ENCODE data around the gene CDH8.
"Not testable (repeated sequence)": the region's sequence is repeated elsewhere in the genome, so short reads cannot be mapped to it uniquely, and the experiment has no call there.

The CDH8 gene

DNA sequence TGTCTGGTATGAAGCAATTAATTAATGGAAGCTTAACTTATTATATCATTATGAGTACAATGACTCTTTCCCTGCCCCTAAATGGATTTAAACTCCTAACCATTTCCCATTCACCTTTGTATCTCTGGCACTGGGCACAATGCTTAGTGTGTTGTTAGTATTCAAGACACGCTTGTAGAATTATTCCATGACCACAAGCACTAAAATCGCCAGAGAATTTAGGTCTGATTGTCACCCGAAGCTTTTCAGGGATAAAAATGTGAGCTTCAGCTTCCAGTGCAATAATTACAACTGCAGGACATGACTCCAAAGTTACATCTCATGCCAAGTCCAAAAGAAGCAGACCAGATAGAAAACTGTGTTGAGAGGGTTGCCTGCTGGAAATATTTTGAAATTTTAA is 101.6 kb downstream of the CDH8 start:
- DNase-seq (ENCODE audit: low read depth in 2 of 2) = no peak

DNA sequence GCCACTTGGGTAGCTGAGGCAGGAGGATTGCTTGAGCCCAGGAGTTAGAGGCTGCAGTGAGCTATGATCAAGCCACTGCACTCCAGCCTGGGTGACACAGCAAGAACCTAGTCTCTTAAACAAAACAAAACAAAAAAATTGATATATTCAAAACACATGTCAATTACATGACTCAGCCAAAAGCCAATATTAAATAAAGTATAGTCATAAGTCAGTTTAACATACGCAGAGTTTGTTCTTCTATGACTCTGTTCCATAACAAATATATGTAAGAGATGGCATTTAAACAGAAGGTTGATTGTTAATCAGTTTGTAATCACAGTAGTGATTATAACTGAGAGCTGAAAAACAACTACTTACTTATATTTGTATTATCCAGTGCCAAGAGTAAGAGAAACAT is 106.5 kb downstream of the CDH8 start:
- no peak for DNase-seq (ENCODE audit: low read depth in 2 of 2)

DNA sequence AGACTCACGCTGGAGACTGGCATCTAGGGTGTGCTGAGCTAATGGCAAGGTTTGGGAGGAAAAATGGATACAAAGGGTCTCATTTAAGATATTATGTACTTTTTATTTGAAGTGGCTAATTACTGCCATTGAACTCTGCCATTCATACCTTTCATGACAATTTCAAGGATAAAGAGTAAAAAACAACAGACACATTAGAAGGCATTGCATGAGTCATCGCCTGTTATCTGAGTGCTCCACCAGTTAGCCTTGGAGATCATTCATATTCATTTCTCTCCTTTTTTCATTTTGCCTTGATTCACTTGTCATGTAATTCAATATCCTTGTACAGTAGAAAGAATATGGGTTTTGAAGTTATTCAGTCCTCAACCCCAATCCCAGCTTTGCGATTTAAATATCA is 109.5 kb downstream of the CDH8 start:
- no peak for DNase-seq (ENCODE audit: low read depth in 2 of 2)

DNA sequence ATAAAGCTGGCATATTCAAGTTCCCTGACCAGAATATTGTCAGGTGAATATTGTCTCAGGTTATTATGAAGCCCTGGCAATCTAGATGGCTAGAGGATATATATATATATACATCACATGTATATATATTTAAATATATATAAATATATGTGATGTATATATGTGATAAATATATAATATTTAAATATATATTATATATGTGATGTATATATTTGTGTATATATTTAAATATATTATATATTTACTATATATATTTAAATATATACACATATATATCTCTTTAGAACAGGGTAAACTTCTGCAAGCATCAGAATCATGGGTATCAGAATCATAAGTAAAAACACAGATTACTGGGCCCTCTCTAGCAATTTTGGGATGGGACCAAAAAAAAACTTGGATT is 112.6 kb downstream of the CDH8 start:
- DNase-seq (ENCODE audit: low read depth in 2 of 2) = no peak

DNA sequence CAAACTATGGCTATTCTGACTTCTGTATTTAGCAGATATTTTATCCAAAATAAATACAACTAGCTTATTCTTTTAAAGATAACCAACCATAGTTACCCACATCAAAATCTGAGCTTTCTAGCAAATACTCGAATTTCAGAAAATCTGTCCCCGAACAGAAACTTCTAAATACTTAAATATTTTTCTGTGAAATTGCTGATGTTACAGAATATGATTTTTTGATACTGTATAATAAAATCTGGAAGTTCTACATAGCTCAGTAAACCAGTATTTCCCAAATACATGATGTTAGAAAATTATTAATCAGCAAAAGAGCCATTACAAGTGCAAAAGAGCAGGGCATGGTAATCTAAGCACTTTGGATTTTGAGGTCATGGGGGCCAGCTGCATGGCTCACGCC is 114.9 kb downstream of the CDH8 start:
- DNase-seq (ENCODE audit: low read depth in 2 of 2) = no peak

DNA sequence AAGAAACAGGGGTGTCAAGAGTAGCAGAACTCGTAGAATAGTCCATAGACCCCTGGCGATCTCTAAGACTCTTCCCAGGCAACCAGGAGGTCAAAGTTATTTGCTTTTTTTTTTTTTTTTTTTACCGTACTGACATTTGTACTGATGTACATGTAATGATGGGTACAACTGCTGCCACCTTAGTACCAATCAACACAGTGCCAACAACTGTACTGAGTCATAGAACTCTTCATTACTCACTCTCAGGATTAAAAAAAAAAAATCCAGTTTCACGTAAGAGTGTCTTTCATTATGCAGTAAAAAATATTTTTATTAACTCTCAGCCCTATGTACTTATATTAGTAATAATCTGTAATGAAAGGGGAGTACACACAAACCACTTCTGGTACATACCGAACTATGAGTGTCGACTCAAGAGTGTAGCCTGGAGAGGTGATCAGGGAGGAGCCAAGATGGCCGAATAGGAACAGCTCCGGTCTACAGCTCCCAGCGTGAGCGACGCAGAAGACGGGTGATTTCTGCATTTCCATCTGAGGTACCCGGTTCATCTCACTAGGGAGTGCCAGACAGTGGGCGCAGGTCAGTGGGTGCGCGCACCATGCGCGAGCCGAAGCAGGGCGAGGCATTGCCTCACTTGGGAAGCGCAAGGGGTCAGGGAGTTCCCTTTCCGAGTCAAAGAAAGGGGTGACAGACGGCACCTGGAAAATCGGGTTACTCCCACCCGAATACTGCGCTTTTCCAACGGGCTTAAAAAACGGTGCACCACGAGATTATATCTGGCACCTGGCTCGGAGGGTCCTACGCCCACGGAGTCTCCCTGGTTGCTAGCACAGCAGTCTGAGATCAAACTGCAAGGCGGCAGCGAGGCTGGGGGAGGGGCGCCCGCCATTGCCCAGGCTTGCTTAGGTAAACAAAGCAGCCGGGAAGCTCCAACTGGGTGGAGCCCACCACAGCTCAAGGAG is 118.1 kb downstream of the CDH8 start:
- not testable (repeated sequence) for DNase-seq (ENCODE audit: low read depth in 2 of 2)

DNA sequence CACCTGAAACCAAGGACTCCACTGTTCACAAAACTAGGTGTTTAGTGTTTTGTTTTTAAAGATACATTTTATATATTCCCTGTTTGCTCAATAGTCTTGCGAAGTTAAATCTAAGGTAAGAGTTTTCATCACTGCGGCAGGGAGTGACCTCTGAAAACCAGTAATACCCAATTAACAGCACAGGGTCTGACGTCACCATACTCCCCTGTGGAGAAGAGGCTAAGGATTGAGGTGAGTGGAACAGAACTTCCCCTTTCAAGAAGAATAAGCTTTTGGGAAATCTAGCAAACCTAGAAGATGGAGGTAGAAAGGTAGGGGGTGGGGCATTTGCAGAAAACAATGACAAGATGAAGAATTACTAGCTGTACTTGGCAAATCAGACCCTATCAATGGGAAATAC is 120.7 kb downstream of the CDH8 start:
- DNase-seq (ENCODE audit: low read depth in 2 of 2) = no peak

DNA sequence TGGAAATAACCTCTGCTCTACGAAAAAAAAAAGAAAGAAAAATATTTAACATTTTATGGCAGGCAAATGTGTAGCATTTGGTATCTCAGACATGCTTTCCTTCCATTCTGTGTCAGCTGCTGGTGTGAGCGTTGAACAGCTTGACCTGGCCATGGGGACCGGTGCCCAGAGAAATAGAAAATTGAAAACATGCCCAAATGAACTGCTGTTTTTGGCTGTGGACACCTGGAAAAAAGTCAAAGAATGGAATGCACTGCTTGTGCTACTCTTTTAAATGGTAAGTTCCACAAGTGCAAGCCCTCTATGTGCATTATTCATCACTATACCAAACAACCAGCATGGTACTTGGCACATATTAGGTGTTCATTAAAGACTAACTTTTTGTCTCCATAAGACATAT is 127.2 kb downstream of the CDH8 start:
- DNase-seq (ENCODE audit: low read depth in 2 of 2) = no peak

DNA sequence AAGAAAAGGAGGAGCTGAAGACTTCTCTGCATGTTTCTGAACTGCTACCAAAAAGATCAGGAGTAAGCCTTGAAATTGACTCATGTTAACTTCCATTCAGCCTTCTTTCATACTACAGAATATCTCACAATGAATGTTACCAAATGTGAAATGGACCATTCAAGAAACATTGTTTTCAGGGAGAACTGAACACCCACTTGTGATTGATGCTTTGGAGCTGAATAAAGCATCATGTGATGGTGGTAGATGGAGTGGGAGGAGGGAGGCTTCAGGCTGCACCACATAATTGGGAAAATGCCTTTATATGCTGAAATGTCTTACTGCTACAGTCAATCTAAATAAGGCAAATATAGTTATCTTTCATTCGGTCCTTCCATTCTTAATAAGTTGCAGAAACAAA is 127.8 kb downstream of the CDH8 start:
- no peak for DNase-seq (ENCODE audit: low read depth in 2 of 2)

DNA sequence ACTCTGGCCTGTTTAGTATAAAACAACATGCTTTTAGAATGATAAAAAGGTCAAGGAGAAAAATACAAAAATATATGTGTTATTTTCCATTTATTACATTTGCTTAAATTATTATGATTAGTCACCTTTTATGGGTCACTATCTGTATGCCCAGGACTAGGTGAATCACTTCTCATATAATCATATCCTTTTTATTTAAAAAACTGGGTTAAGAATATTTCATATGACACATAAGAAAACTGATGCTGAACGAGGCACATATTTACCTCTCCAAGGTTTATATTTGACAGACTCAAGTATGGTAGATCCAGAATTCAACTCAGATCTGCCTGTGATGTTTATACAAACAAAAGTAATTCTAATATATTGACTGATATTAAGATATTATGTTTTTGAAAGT is 134.5 kb downstream of the CDH8 start:
- DNase-seq (ENCODE audit: low read depth in 2 of 2) = no peak

DNA sequence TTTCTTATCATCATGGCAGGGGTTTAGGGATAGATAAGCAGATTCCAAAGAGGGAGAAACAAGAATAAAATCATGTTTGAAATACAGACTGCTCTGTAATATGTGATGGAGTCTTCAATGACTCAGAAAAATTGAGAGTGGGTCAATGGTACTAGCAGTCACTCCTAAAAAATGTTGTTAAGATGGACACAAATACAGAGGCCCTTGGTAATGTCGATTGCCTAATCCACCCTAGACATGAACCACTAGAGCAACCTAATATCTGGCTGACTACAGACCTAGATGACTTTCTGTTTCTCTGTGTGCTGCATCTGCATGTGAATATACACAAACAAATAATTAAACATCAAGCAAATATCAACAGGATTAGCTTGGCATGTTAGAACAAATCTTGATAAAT is 135.8 kb downstream of the CDH8 start:
- no peak for DNase-seq (ENCODE audit: low read depth in 2 of 2)

DNA sequence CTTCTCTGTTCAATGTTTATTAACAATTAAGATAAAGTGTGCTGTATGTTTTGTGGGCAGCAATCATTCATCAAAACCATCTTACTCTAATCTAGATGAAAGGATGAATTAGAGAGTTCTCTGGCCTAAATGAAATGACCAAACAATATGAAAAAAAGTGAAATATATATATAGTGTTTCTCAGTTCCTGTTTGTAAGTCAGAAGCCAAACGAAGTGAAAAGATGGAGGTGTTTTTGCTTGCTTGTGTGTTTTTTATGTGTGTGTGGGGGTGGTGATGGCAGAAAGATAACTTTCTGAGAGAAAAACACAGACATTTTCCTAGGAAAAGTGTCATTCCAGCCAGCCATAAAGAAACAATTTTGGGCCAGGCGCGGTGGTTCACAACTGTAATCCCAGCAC is 138.6 kb downstream of the CDH8 start:
- no peak for DNase-seq (ENCODE audit: low read depth in 2 of 2)

DNA sequence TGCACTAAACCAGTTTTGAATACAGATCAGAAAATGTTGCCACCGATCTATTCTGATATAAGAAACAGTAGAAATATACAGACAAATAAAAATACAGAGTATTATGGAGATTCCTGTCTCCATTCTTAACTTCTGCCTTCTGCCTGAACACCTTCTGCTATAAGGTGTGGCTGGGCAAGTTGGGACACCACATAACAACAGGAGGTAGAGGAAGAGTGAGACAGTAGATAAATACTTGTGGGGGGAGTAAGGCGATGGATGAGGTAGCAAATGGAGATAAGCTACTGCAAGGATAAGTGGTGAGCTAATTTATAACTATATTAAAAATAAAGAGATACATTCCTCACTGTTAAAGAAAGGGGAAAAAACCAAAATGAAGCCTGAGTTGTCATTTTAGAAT is 143.7 kb downstream of the CDH8 start:
- DNase-seq (ENCODE audit: low read depth in 2 of 2) = no peak

DNA sequence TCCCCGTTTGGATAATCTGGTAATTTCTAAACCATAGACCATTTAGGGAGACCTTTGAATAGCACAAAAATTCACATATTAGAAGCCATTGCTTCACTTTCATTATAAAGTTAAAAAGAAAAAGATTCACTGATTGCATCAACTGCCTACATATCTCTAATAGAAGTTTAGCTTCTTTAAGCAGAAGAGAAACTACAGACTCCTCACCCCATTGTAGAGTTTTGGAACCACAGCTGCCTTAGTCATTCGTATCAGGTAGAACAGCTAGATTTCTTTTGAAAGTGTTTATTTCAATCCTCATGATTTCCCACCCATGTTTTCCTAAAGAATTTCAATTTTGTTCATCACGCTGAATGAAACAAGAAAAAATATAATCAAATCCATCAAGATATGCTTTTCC is 144.8 kb downstream of the CDH8 start:
- DNase-seq (ENCODE audit: low read depth in 2 of 2) = no peak

DNA sequence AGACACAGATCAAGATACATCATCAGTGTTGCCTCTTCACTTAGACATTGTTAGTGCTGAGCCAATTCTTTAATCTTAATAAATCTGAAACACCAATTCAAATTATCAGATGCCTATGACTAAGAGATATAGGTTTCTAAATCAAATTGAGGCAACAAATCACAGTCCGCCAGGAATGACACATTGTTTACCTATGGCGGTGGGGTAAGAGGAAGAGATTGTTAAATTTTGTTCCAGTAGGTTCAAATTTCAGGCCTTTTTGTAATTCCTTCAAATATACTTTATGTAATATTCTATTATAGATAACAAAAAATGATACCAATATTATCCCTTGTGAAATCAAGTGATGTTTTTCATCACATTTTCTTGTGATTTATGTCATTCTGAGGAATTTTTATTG is 145.9 kb downstream of the CDH8 start:
- no peak for DNase-seq (ENCODE audit: low read depth in 2 of 2)

DNA sequence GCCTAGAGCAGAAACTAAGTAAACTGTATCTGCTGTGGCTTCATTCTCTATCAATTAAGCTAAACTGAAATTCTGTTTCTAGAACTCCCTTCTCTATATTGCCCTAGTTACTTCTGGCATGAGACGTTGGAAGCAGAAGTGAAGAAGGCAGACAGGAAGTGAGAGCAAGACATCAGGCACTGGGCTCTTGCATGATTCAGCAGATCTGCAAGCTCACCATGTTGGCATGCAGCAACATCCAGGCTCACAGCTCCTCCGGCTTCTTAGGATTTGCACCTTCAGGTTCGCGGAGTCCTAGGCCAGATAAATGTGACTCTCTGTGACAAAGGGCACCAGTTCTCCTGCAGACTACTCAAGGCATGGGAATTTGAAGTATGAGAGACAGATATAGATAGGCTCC is 148.3 kb downstream of the CDH8 start:
- DNase-seq (ENCODE audit: low read depth in 2 of 2) = no peak

DNA sequence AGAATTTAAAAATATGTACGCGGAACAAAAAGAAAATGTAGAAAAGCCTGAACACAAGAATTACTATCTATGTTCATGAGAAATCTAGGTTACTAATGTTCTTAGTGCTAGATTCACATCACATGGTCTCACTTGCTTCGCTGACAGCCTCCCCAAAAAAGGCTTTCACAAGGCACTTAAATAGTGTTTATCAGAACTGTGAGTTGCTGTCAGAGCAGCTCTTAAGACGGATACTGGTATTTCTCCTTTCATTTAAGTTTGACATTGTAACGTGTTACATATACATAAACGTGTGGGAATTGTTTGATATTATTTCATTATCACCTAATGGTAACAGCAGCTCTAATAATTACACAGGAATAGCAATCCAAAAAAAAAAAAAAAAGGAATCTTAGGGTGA is 150.9 kb downstream of the CDH8 start:
- no peak for DNase-seq (ENCODE audit: low read depth in 2 of 2)

DNA sequence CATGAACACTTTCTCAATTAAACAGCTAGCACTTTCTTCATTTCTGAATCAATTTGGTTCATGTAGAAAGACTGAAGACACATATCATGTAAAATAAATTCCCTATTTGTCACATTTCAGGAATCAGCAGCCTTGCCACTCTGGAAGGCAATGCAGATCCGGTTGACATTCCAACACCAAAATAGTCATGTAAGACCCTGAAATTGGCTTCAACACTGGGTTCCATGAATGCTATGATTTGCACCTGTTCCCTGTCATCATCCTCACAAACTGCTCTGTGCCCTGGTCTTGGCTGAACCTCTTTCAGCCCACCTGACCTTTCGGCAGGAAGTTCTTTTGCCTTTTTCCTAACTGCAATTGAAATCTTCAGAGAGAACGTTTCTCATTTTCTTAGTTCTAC is 156.9 kb downstream of the CDH8 start:
- no peak for DNase-seq (ENCODE audit: low read depth in 2 of 2)

DNA sequence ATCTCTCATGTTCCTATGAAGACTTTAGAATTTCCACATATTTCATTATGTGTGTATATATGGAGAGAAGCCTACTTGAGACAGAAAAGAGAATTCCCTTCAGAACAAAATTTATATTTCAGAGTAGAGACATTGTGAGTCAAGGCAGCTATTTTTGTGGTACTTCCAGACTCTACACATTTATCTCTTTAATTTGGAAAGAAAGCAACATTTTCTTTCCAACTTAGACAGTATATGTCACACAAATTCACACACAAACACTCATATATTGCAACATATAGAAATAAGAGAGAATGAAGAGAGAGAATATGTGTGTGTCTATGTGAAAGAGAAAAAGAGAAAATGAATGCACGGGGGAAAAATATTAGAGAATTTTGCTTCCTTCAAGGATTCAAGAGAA is 158.8 kb downstream of the CDH8 start:
- DNase-seq (ENCODE audit: low read depth in 2 of 2) = no peak

DNA sequence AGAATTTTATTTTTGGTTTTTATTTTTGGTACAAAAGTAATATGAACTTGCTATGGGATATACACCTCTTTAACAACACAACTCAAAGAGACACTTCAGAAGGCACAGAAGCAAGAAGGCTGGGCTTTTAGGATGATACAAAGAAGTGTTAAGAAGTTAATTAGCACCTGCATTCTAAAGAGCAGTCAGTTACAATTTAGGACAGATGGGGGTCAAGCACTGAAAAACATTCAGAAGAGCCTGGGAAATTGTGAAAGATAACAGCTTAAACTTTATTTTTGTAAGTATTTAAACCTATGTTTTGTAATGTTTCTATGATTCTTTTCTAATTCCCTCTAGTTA is 163.5 kb downstream of the CDH8 start:
- no peak for DNase-seq (ENCODE audit: low read depth in 2 of 2)

DNA sequence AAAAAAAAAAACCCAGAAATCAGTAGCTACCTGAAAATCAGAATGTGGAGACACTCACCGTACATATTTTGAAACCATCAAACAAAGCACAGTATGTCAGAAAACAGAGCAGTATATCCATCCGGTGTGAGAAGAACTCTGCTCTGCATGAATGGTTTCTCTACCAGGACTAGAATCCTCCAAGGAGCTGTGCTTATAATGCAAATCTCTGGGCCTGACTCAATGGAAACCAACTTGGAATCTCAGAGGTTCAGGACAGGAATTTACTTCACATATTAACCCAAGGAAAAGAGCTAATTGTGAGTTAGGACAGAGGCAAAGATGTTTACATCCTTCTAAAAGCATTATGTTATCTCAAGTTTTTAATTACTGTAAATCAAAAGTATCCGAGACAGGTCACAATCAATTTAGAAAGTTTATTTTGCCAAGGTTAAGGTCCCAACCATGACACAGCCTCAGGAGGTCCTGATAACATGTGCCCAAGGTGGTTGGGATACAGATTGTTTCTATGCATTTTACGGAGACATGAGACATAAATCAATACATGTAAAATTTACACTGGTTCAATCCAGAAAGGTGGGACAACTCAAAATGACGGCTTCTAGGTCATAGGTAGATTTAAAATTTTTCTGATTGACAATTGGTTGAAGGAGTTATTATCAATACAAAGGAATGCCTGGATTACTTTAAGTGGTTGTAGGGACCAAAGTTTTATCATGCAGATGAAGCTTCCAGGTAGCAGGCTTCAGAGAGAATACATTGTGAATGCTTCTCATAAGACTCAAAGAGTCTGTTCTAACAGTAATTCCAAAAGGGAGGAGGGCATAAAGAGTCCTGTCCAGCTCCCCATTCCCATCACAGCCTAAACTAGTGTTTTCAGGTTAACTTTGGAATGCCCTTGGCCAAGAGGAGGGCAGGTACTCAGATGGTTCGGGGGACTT is 164.1 kb downstream of the CDH8 start:
- DNase-seq (ENCODE audit: low read depth in 2 of 2) = no peak

DNA sequence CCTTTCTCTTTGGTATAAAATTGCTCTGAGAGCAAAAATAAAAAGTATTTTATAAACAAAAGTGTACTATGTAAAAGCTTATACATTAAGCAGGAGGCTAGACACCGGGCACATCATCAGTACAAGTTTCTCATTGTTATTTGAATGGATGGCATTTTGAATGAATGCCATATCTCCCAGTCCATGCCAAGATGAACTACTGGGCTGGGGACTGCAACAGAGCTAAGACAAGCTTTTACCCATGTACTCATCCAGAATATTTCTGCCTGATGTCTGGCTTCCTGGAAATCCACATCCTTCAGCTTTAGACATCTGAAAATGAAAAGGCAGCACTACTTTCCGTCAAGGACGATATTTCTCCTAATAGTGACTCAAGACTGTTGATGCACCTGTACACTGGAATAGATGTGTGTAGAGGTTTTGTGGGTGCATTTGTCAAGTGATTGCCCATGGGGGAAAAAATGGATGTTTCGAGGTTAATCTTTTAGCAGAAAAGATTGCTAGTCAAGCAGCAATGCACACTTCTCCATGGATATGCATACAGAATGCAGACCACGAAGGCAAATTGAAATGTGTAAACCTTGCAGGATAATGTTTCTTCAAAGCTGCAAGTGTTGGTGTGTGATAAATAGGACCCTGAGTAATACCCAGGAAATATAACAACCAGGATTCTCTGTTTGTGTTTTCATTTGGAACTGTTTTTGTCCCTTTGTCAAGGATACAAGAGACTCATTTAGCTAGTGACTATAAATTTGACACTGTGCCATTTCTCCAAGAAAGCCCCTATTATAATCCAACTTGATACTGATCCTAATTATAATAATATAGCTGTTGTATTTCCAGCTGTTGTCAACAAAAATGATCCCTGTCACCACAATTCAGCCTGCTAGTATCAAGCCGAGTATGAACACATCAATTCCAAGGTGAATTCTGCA is 173.8 kb downstream of the CDH8 start:
- DNase-seq (ENCODE audit: low read depth in 2 of 2) = no peak

All from stimulated activated CD8-positive, alpha-beta memory T cell treated with anti-CD3 and anti-CD28 coated beads, Interleukin-2, amount 100 ng/mL, for 1 hour (primary cell).